H1 (cell line): ENCODE data around the gene ACTN4. TPM values are rescaled to one million over a fixed set of nuclear protein-coding genes. Genes with fewer than 3 reads are reported as not detected.

Experiments
- KDM5A ChIP-seq: fragments of 200-600 bp; IDR thresholded peaks from 2 replicates; pipeline ENCODE4 v1.7.1; 2012; ENCODE audit warnings: mild to moderate bottlenecking, low read length, inconsistent platforms, mixed read lengths
- POLR2A ChIP-seq, 2 experiments: IDR thresholded peaks; 1 replicate in 1 of 2; 2 replicates in 1 of 2; pipeline ENCODE4 v1.6.1; 2011; ENCODE audit warnings: low read depth in 2 of 2, low read length in 2 of 2, mild to moderate bottlenecking in 2 of 2; ENCODE audit errors: control extremely low read depth in 1 of 2
- TAF7 ChIP-seq: optimal IDR thresholded peaks from 2 replicates; pipeline ENCODE3; 2011; ENCODE audit warnings: low read depth, mild to moderate bottlenecking, inconsistent platforms, low read length, moderate library complexity, borderline replicate concordance
- polyA plus RNA-seq, 7 experiments: library from polyadenylated mRNA; depleted of rRNA in 3 of 7; stranded (reverse) in 5 of 7; unstranded in 2 of 7; fragments of >200 nt in 5 of 7; fragments of 200-250 nt in 2 of 7; gene quantifications; 1 replicate in 5 of 7; 2 replicates in 1 of 7; 4 replicates in 1 of 7; pipeline versions ENCODE4 v1.2.1 to v1.2.3, GENCODE V29; 2011 to 2013; ENCODE audit warnings: missing spikeins in 2 of 7, mixed read lengths in 2 of 7
- total RNA-seq: library from RNA; stranded (reverse); fragmentation: NEBNext Ultra II Directional; extraction: Animal tissue kit (Norgen Biotek cat#: 25700); gene quantifications from 2 replicates; pipeline ENCODE4 v1.2.1, GENCODE V29; 2021
- TF ChIP-seq, protein P1 (sequence below): fragments of 300-600 bp; sonication (generic); IDR thresholded peaks from 2 replicates; pipeline ENCODE4 v1.7.1; 2012; ENCODE audit warnings: low read length, moderate library complexity, mild to moderate bottlenecking, inconsistent platforms; ENCODE audit not compliant: insufficient replicate concordance

The ACTN4 gene
- total and polyA plus RNA-seq, 2 of the 8 experiments (the other 6 are each of a cell fraction or from before 2014, with no cell fraction given) = 211 to 520 TPM

DNA sequence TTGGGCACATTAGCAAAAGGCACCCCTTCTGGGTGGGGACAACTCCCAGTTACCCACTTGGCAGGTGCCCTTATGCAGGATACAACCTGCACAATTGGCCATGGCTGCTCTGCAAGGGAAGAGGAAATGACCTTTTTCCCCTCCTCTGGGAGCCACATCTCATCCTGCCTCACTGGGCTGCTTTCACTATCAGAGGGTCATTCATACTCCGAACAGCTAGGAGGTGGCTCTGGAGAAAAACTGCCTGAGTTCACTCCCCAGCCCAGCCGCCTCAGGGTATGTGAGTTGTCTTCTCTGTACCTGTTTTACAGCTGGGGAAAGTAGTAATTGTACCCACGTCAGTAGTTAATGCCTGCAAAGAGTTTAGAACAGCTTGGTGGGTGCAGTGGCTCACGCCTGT is 7.1 kb upstream of the ACTN4 start (continued):
- TF ChIP-seq, protein P1, sequence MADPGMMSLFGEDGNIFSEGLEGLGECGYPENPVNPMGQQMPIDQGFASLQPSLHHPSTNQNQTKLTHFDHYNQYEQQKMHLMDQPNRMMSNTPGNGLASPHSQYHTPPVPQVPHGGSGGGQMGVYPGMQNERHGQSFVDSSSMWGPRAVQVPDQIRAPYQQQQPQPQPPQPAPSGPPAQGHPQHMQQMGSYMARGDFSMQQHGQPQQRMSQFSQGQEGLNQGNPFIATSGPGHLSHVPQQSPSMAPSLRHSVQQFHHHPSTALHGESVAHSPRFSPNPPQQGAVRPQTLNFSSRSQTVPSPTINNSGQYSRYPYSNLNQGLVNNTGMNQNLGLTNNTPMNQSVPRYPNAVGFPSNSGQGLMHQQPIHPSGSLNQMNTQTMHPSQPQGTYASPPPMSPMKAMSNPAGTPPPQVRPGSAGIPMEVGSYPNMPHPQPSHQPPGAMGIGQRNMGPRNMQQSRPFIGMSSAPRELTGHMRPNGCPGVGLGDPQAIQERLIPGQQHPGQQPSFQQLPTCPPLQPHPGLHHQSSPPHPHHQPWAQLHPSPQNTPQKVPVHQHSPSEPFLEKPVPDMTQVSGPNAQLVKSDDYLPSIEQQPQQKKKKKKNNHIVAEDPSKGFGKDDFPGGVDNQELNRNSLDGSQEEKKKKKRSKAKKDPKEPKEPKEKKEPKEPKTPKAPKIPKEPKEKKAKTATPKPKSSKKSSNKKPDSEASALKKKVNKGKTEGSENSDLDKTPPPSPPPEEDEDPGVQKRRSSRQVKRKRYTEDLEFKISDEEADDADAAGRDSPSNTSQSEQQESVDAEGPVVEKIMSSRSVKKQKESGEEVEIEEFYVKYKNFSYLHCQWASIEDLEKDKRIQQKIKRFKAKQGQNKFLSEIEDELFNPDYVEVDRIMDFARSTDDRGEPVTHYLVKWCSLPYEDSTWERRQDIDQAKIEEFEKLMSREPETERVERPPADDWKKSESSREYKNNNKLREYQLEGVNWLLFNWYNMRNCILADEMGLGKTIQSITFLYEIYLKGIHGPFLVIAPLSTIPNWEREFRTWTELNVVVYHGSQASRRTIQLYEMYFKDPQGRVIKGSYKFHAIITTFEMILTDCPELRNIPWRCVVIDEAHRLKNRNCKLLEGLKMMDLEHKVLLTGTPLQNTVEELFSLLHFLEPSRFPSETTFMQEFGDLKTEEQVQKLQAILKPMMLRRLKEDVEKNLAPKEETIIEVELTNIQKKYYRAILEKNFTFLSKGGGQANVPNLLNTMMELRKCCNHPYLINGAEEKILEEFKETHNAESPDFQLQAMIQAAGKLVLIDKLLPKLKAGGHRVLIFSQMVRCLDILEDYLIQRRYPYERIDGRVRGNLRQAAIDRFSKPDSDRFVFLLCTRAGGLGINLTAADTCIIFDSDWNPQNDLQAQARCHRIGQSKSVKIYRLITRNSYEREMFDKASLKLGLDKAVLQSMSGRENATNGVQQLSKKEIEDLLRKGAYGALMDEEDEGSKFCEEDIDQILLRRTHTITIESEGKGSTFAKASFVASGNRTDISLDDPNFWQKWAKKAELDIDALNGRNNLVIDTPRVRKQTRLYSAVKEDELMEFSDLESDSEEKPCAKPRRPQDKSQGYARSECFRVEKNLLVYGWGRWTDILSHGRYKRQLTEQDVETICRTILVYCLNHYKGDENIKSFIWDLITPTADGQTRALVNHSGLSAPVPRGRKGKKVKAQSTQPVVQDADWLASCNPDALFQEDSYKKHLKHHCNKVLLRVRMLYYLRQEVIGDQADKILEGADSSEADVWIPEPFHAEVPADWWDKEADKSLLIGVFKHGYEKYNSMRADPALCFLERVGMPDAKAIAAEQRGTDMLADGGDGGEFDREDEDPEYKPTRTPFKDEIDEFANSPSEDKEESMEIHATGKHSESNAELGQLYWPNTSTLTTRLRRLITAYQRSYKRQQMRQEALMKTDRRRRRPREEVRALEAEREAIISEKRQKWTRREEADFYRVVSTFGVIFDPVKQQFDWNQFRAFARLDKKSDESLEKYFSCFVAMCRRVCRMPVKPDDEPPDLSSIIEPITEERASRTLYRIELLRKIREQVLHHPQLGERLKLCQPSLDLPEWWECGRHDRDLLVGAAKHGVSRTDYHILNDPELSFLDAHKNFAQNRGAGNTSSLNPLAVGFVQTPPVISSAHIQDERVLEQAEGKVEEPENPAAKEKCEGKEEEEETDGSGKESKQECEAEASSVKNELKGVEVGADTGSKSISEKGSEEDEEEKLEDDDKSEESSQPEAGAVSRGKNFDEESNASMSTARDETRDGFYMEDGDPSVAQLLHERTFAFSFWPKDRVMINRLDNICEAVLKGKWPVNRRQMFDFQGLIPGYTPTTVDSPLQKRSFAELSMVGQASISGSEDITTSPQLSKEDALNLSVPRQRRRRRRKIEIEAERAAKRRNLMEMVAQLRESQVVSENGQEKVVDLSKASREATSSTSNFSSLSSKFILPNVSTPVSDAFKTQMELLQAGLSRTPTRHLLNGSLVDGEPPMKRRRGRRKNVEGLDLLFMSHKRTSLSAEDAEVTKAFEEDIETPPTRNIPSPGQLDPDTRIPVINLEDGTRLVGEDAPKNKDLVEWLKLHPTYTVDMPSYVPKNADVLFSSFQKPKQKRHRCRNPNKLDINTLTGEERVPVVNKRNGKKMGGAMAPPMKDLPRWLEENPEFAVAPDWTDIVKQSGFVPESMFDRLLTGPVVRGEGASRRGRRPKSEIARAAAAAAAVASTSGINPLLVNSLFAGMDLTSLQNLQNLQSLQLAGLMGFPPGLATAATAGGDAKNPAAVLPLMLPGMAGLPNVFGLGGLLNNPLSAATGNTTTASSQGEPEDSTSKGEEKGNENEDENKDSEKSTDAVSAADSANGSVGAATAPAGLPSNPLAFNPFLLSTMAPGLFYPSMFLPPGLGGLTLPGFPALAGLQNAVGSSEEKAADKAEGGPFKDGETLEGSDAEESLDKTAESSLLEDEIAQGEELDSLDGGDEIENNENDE = no peak
- TF ChIP-seq POLR2A (IDR thresholded peaks at IDR 0.05; ENCODE audit: control extremely low read depth in 1 of 2, low read depth in 2 of 2, low read length in 2 of 2) (no peak), TAF7 (no peak), KDM5A (no peak)
